ENCODE data around the gene TXLNB.
"Not testable (repeated sequence)": the region's sequence is repeated elsewhere in the genome, so short reads cannot be mapped to it uniquely, and the experiment has no call there.

The TXLNB gene

DNA sequence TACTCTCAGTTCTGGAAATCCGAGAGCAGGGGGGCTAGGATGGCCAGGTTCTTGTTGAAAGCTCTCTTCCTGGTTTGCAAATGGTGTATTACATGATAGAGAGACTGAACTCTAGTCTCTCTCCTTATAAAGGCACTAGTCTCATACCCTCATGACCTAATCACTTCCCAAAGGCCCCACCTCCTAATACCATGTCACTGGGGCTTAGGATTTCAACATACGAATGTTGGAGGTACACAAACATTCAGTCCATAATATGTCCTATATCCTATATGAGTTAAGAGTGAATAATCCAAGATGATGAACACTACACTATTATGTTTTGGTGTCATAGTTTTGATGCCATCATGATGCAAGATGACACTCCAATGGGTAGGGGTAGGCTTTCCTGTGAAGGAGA, 20.0 kb upstream of the TXLNB start:
- DNase-seq: no peak

DNA sequence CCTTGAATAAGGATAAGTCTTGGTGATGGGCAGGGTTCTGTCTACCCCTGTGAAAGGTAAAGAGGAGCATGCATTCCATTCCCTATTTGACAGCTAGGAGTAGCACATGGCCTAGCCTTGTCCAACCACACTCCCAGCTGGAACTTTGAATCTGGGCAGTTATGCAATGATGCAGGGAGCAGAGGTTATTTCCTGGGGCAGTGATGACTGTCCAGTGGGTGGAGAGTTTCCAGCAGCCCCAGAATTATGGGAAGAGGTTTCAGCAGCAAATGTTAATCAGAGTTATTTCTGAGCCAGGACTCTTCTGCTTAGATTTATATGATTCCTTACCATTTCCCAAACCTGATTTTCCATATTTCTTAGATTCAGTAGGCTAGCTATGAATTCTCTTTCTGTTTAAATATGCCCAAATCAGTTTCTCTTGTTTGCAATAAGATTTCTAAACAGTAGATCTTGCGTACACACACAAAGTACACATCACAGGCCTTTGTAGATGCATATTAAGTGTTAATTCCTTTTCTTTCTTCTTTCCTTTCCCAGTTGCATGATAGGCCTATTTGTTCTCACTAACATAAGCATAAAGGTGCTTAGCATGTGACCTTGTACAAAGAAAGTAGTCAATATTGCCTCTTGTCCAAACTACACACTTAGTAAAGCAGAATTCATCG, 17.3 kb upstream of the TXLNB start:
- DNase-seq: no peak

DNA sequence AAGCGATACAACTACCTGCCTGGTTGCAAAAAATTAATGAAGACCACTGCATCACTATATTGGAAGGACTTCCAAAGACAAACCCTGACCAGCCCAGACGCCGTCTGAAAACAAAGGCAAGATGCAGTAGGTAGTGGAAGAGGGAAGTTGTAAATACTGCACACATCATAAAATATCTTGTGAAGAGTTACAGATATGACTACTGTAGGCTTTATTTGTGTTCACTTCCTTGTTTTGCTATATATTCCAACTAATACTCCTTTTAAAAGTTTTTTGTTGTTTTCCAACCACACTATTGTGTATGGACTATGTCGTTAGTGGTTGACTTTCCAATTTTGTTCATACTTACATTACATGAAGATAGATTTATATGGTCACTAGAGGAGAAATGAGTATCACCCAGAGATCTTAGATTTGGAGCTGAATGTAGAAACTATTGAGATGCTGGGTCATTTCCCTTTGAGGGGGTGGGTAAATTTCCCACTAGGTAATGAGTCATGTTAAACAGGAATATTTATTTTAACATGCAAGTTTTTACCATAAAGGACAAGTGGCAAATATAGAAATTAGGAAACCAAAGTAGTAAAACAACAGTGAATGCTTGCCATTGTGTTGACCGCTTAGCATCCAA, 16.6 kb upstream of the TXLNB start:
- no peak for DNase-seq

DNA sequence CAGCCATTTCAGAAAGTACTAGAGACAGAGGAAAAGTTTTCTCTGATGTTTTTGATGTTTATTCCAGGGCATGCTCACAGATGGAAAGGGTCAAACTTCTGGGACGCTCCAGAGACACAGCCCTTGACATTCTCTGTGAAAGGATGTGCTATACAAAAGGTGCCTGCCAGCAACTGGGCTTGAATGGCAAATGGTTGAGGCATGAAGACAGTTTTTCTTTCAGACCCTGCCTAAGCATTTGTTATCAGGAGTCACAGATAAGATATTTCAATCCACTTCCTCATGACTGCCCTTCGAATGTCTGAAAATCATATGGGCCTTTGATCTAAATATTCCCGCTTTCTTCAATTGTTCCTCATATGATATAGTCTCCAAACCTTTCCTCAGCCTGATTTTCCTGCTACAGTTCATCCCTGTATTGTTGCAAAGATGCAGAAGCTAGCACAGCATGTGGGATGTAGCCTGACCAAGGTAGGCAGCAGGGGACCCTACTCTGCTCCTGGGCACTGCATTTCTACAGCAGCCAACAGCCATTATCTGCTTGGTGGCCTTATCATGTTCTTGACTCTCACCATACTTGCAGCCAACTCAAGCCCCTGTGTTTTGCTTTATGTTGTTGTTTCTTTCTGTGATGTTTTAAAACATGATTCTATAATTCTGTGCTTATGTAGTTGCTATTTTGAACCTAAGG, 14.6 kb upstream of the TXLNB start:
- no peak for DNase-seq

DNA sequence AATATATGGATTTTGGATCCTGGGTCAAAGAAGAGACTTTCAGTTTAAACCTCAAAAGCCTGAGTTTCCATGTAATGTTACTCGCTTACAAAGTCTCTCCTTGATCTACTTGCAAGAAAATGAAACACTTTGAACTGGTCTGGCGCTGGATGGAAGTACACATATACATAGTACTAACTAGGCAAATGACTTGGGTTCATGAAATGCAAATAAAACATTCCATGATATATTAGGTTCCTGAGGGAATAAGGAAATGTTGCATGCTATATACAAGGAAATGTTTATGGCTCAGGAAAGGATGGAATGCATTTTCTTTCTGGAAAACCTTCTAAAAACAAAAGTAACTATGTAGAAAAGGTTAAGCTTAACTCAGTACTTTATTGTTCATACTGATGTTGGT, 11.4 kb upstream of the TXLNB start:
- no peak for DNase-seq

DNA sequence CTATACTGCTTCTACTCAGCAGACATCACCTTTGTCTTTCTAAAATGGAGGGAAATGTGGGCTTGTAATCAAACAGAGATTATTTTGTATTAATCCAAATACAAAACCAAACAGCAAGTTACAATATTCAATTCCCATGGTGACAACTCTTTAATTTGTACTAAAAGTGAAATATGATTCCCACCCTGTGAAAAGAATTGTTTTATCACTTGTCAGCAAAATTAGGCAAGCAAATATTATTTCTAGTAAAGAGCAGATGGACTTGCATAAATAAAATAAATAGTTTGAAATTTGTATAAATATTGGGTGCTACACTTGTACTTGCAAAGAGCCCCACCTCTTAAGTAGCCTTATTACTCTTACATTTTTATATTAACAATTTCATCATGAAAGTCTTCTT, 6.1 kb upstream of the TXLNB start:
- no peak for DNase-seq

DNA sequence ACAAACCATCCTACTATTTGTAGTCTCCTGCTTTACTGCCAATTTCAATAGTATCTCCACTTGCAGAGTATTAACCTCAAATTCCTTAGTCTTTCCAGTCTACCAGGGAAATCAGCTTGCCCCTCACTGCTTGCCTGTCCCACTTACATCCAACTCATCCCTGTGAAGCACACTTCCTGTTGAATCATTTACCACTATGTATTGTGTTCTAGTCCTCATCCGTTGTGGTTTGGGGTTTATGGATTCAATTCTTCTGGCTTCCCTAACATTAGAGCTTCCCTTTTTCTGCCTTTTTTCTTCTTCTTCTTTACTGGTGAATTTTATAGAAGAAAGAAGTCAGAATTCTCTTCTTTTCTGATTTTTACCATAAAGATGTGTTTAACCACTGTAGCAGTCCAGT, 5.1 kb upstream of the TXLNB start:
- DNase-seq: no peak

DNA sequence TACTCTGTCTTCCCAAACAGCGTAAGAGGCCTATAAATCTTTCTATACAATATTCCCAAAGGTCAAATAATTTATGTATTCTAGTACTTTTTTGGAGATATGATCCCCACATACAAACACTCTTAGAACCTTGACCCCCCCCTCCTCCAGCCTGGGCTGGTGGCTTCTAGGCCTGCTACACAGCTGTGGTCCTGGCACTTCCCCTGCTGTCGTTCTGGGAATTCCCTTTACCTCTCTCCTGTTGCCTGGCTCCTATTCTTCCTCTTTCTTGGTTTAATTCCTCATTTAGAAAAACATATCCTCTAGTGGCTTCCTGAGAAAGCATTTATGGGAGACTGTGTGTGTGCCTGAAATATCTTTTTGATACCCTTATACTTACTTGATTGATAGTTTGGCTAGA, 4.1 kb upstream of the TXLNB start:
- DNase-seq: no peak

DNA sequence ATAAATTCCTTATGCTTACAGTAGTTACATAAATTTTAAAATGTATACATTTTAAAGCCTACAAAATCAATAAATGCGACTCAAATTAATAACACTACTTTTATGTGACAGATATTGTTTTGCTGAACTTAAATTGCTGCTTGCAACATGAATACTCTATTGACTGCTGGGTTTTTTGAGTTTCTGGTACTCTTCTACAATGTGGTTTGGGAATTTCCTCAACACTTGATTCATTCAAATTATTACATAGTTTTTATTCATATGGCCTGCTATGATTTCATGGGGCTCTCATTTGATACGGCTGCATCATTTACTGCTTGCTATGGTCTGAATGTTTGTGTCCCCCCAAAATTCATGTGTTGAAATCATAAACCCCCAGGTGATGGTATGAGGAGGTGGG, 2.3 kb upstream of the TXLNB start:
- DNase-seq: no peak

DNA sequence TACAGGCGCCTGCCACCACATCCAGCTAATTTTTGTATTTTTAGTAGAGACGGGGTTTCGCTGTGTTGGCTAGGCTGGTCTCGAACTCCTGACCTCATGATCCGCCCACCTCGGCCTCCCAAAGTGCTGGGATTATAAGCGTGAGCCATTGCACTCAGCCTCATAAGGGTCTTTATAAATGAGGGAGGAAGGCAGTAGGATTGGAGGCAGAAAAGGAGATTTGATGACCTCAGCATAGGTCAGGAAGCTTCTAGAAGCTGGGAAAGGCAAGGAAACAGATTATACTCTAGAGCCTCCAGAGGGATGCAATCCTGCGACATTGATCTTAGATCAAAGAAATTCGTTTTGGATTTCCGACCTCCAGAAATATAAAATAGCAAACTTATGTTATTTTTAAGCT, 1.4 kb upstream of the TXLNB start:
- not testable (repeated sequence) for DNase-seq

DNA sequence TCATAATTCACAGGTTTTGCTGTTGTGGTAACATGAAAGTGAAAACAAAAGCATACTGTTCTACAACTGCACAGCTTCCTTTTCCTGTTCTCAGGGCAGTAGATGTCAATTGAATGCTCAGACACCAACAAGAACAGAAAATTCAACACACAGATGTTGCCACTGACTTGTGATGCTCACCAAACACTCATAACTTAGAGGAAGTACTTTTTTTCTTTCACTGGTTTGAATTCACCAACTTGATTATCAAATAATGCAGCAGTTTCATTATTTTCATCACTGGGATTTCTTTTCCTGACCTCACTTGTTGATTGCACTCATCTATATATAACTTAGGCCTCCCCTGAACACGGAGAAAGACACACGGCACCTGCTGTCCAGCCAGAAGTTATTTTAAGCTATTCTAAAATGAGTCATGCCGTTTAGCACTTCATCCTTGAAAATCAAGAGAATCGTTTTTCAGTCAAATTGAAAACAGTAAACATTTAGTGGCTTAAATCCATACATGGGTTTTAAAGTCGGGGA, 949 bp downstream of the TXLNB start:
- DNase-seq: no peak

DNA sequence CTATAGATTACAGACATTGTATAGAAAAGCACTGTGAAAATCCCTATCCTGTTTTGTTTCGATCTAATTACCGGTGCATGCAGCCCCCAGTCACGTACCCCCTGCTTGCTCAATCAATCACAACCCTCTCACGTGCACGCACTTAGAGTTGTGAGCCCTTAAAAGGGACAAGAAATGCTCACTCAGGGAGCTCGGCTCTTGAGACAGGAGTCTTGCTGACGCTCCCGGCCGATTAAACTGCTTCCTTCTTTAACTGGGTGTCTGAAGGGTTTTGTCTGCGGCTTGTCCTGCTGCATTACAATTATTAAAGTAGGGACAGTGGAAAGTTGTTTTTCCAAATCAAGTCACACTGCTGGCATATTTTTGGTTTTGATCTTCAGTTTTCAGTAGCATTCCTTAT, 2.6 kb downstream of the TXLNB start:
- DNase-seq: no peak

DNA sequence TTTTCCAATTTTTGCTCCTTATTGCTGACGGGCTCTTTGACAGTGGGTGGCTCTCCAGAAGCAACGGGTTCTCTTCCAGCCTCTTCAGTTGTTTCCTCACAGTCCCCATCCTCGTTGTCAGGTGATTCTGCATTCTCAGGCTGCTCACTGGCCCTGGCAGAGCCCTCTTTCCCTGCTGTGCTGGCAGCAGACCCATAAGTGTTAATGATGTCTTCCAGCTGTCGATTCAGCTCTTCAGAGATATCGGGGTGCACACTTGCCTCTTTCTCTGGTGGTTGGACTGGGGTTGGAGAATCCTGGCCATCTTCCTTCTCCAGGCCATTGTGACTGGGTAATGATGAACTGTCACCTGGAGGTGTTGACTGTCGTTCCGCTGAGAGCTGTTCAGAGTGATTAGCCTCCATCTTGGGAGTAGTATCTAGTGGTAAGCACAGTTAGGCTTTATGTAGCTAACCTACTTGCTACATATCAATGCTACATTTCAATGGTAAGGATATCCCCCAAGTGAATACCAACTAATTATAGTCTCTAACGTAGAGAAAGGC, 3.2 kb downstream of the TXLNB start:
- DNase-seq: no peak

DNA sequence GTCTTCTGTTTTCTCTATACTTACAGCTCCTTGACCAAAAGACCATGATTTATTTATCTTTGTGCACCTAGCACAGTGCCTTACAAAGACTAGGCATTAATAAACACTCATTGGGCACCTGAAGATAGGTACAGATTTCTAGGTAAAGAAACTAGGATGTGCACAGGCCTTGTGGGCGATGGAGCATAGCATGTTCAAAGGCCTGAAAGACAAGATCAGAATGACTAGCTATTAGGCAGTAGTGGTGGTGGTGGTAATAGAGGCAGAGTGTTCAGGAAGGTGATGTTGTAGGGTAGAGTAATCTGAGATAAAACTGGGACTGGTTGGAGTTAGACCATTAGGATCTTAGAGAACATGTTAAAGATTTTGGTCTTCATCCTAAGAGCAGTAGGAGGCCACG, 3.9 kb downstream of the TXLNB start:
- DNase-seq: no peak

DNA sequence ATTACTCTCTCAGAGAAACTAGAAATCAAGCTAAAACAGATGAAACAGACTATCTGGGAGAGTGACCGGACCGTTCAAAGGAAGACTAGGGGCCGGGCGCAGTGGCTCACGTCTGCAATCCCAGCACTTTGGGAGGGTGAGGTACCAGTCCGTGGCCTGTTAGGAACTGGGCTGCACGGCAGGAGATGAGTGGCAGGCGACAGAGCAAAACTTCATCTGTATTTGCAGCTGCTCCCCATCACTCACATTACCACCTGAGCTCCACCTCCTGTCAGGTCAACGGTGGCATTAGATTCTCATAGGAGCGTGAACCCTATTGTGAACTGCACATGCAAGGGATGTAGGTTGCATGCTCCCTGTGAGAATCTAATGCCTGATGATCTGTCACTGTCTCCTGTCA, 5.4 kb downstream of the TXLNB start:
- not testable (repeated sequence) for DNase-seq

DNA sequence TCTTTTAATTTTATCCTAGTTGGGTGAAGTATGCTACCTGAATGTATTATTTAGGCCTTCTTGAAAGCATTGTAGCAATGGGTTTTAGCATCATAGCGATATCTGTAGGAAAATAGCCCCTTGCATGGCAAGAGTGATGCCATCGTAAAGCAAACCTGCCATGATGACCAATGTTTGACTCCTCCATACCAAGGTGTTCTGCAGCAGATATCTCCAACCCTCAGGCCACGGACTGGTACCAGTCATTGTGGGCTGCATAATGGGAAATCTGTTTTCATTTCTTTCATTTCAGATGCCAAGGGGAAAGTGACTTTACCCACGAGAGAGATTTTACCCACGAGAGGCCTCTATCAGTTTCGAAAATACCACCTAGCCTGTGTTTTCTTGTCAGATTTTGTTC, 6.2 kb downstream of the TXLNB start:
- no peak for DNase-seq

DNA sequence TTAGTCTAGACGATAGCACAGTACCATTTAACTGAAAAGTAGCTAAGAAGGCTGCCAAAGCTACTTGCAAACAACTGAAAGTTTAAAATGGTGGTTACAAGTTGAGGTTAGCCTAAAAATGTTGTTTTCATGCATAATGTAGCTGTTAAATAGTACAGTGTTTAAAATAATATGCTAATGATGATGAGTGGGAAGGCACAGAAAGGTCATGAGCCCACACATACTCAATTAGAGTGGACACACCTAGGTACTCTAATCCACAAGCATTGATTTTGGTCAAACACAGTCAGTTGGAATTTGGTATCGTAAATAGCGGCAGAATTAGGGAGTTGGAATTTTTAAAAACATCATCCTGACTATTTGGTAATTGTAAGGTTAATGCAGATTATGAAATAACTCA, 7.0 kb downstream of the TXLNB start:
- no peak for DNase-seq

DNA sequence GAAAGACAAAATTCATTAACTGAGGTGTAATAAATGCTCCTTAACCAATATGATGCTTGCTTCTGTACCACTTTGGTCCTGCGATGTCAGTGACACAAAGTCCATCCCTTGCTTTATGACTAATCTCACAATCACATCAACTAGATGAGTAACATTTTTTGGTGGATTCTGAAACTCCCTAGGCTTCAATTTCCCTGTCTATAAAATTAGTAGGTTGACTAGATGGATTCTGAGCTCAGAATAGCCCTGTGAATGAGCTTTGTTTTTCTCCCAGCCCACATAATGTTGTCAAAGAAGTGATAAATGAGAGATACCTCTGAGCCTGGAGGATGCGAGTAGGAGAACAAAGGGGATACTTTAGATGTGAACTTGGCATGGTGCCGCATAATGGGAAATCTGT, 9.1 kb downstream of the TXLNB start:
- no peak for DNase-seq

DNA sequence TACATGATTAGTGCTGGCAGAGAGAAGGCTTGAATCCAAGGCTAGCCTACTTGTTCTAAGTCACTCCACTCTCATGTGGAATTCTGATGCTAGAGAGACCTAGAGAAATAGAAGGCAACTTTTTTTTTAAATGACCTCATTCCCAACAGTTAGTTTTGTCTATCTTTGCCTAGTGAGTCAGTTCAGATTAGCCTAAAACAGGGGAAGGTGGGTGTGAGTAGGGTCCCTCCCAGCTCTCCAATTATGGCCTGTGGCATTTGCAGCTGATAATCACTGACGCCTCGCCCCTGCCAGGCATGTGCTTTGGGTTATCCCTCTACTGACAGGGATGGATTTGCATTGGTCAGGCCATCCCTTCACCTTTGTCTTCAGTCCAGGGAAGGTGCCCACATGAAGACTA, 13.6 kb downstream of the TXLNB start:
- no peak for DNase-seq

DNA sequence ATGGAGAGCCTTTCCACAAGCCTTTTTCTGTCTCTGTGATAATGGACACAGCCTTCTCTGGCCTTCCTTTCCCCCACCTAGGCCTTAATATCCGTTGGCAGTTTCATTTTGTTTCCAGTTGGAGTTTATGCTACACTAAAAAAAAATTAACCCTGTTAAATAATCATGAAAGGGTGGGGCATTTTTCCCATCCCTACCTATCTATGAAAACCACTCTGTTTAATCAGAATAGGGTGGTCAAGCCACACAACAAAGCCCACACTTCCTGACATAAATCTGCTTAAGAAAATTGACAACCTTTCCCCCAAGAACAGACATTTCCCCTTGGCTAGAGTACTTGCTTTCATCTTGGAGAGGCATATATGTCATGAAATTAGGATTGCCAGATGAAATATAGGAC, 14.2 kb downstream of the TXLNB start:
- no peak for DNase-seq

DNA sequence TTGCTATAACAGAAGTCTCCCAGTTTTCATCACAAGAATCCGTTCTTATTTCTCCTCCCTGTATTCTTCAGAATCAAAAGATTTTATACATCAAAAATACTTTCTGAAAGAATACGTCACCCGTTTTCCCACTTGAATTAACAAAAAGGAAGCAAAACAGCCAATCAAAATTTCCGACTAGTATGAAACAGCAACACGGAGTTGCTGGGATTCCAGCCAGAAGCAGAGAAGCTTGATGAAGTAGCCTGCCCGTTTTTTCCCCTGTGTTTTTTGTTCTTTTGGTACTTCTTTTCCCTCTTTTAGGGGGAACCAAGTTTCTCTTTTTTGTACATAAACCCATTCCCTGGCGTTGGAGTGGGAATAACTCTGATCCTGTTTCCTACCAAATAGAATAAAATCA, 14.6 kb downstream of the TXLNB start:
- DNase-seq: no peak

DNA sequence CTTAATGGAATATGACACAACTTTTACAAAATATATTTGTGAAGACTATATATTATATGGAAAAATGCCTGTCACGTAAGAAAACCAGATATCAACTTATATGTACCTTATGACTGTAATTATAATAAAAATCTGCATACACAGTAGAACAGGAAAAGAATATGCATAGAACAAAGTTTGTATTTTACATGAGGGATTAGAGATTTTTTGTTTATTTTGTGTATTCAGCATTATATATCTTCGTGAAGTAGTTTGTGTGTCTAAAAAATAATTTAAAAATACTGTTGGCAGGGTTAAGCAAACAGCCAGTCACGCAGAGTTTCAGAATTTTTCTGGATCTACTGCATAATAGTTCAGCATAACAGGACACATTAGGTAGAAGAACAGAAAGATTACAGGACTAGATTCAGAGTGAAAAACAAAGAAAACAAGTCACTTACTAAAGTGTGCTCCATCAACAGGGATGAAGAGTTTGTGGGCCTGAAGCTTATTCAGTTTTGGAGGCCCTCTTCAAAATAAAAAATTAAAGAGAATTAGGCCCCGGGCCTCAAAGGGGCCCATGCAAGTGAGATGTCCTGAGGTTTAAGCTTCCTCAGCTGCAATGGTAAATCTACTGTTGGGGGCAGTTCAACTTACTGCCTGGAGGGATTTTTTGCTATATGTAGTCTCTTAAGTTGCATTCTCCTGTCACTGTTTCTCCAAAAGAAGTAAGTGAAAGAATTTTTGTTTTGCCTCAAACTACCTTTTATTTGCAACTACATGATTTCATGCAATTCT, 16.3 kb downstream of the TXLNB start:
- DNase-seq: no peak
